RWPE2 (cell line): ENCODE data around the gene LRIT2.

Experiments
- ATAC-seq: fragments of 200-7000 bp; cut with Tn5 transposase; 3 replicates; pipeline ENCODE4 v1.9.1; 2021; ENCODE audit warnings: low read depth
- DNase-seq: peaks from one replicate; pipeline ENCODE4 v3.0.0-alpha.2; 2020; ENCODE audit warnings: low spot score
- H3K27ac ChIP-seq: fragments of 450-650 bp; 2 replicates; pipeline ENCODE4 v1.5.1; 2017; ENCODE audit warnings: mild to moderate bottlenecking; ENCODE audit not compliant: poor library complexity, severe bottlenecking
- H3K27me3 ChIP-seq: fragments of 250-450 bp; sonication (Bioruptor Pico); 2 replicates; pipeline ENCODE4 v1.5.1; 2021; ENCODE audit warnings: mild to moderate bottlenecking, moderate library complexity; ENCODE audit not compliant: insufficient read depth, poor library complexity, severe bottlenecking
- H3K36me3 ChIP-seq: fragments of 250-450 bp; sonication (Bioruptor Pico); 2 replicates; pipeline ENCODE4 v1.5.1; 2020; ENCODE audit warnings: low read depth, mild to moderate bottlenecking, moderate library complexity
- H3K4me1 ChIP-seq: fragments of 250-450 bp; sonication (Bioruptor Pico); 2 replicates; pipeline ENCODE4 v1.5.1; 2021; ENCODE audit warnings: mild to moderate bottlenecking, moderate library complexity; ENCODE audit not compliant: insufficient read depth, poor library complexity, severe bottlenecking
- H3K4me3 ChIP-seq: fragments of 250-450 bp; sonication (Bioruptor Pico); 2 replicates; pipeline ENCODE4 v1.5.1; 2021; ENCODE audit warnings: mild to moderate bottlenecking, moderate library complexity; ENCODE audit not compliant: severe bottlenecking
- H3K9me3 ChIP-seq: fragments of 250-450 bp; sonication (Bioruptor Pico); 2 replicates; pipeline ENCODE4 v1.5.1; 2021; ENCODE audit warnings: mild to moderate bottlenecking, moderate library complexity; ENCODE audit not compliant: severe bottlenecking
- TF ChIP-seq, protein P1 (sequence below): fragments of 450-650 bp; IDR thresholded peaks from one replicate; pipeline ENCODE4 v1.5.1; 2017; ENCODE audit warnings: mild to moderate bottlenecking, moderate library complexity; ENCODE audit not compliant: poor library complexity, severe bottlenecking

Gene LRIT2

DNA sequence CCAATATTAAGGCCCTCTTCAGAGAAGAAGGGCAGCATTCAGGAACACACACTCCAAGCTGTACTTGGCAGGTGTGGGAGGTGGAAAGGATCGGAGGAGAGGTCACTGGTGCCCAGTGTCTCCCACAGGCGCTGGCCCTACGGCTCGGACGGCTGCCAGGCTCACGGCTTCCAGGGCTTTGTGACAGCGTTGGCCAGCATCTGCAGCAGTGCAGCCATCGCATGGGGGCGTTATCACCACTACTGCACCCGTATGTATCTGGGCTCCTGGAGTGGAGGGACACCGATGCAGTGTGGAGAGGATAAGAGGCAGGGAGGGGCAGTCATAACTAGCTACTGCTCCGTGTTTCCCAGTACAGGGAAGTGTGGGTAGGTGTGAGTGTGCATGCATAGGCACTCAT lies 23.4 kb upstream of the LRIT2 start:
- Histone ChIP-seq H3K9me3 (no peaks in the 10 kb centered on the region), H3K27ac (no peak overlapping the region), H3K36me3 (no peaks in the 10 kb centered on the region), H3K27me3 (no peaks in the 10 kb centered on the region), H3K4me1 (no peaks in the 10 kb centered on the region), H3K4me3 (no peak overlapping the region)
- DNase-seq (no peak), ATAC-seq (no peak)
- TF ChIP-seq, protein P1, sequence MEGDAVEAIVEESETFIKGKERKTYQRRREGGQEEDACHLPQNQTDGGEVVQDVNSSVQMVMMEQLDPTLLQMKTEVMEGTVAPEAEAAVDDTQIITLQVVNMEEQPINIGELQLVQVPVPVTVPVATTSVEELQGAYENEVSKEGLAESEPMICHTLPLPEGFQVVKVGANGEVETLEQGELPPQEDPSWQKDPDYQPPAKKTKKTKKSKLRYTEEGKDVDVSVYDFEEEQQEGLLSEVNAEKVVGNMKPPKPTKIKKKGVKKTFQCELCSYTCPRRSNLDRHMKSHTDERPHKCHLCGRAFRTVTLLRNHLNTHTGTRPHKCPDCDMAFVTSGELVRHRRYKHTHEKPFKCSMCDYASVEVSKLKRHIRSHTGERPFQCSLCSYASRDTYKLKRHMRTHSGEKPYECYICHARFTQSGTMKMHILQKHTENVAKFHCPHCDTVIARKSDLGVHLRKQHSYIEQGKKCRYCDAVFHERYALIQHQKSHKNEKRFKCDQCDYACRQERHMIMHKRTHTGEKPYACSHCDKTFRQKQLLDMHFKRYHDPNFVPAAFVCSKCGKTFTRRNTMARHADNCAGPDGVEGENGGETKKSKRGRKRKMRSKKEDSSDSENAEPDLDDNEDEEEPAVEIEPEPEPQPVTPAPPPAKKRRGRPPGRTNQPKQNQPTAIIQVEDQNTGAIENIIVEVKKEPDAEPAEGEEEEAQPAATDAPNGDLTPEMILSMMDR = no peak

DNA sequence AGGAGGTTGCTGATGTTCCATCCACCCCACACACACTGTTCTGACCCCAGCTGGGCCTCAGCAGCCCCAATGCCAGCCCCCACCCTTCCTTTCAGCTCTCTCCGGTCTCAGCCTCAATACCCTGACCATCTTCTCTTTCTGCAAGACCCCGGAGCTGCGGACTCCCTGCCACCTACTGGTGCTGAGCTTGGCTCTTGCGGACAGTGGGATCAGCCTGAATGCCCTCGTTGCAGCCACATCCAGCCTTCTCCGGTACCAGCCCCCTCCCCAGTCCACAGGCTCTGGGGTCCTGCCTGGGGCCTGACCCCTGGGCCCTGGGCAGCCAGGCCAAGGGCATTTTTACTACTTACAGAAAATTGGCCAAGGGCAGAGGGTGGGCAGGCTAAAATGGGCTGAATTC lies 22.2 kb upstream of the LRIT2 start:
- Histone ChIP-seq H3K27ac (no peak overlapping the region), H3K9me3 (no peaks in the 10 kb centered on the region), H3K4me1 (no peaks in the 10 kb centered on the region), H3K36me3 (no peaks in the 10 kb centered on the region), H3K4me3 (no peak overlapping the region), H3K27me3 (no peaks in the 10 kb centered on the region)
- TF ChIP-seq, protein P1 = no peak
- DNase-seq = no peak
- ATAC-seq = no peak

DNA sequence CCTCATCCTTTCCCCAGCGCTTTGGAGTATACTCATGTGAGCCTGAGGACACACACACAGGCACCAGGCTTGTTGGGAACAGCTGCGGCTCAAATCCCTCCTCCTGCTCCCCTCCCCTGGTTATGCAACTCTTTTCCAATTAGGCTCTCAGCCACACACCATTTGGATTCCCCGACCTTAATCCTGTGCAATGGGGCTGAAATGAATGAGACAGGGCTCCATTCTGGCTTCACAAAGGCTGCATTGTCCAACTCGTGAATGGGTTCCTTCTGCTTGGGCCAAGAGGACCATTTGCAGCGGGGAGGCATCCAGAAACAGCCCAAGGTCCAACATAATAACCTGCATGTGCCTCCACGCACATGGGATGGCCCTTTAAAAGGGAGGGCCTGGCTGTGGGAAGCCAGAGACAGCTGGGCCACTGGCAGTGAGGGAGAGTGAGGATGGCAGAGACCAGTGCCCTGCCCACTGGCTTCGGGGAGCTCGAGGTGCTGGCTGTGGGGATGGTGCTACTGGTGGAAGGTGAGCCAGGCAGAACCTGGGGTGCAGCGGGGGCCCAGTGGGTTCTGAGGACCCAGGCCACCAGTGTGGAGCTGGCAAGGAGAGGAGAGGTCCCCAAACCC lies 19.4 kb upstream of the LRIT2 start, which contains the start of gene RGR:
RGR (plus strand) TSS at position 403 of the 620 bp plus-strand sequence; CDS start at position 441, 38 bp downstream.
- DNase-seq (no peak), ATAC-seq (no peak)
- Histone ChIP-seq H3K27me3 (no peaks in the 10 kb centered on the region), H3K4me3 (no peak within 1 kb of the TSS), H3K36me3 (no peaks in the 10 kb centered on the region), H3K9me3 (no peaks in the 10 kb centered on the region), H3K4me1 (no peaks in the 10 kb centered on the region), H3K27ac (no peak within 1 kb of the TSS)
- TF ChIP-seq, protein P1 = no peak

DNA sequence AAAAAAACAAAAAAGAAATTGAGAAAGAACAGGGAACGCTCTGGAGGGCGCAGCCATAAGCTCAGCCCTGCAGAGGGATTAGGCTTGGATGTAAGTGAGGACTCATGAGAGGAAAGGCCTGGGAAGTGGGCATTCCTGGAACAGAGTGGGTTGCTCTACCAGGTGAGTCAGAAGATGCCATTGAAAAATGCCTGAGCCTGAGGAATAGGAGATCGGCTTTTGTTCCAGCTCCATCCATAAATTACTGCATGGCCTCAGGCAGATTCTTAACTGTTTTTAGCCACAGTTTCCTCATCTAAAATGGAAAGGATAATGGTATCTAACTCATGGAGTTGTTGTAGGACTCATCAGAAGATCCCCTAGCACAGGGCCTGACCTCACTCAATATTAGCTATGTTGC lies 18.4 kb upstream of the LRIT2 start:
- H3K9me3 ChIP-seq = no peaks in the 10 kb centered on the region
- no peak overlapping the region for H3K4me3 ChIP-seq
- peak; percentile 52; the same call in 1 of the 3 replicates for ATAC-seq
- no peaks in the 10 kb centered on the region for H3K4me1 ChIP-seq
- TF ChIP-seq, protein P1 = no peak
- H3K27me3 ChIP-seq = no peaks in the 10 kb centered on the region
- no peak overlapping the region for H3K27ac ChIP-seq
- DNase-seq = no peak
- H3K36me3 ChIP-seq = no peaks in the 10 kb centered on the region

DNA sequence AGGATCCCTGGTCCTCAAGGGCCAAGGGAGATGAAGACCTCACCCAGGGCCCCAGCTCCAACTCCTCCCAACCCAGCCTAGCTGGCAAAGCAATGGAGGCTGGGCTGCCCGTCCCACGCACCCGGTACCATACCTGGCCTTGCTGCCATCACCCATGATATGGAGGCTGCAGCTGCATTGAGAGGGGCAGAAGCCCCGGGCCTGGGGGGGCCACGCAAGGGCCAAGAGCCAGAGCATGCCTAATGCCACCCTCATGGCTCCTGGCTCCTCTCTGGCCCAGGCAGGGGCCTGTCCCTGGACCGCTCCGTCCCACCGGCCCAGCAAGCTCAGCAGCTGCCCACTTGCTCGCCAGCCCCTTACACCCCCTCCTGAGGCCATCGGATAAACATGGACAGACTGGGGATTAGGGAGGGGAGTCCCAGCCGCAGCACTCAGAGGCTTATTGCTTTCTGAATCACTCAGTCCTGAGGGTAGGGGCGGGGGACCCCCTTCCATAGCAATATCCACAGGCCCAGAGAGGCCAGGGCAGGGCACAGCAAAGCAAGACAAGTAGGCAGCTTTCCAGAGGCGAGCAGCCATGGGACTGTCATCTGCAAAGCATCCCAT lies 15.9 kb upstream of the LRIT2 start, which contains the start of gene LRIT1:
LRIT1 (minus strand) TSS at position 362 of the 606 bp plus-strand sequence; CDS start at position 255, 107 bp downstream.
- Histone ChIP-seq H3K36me3 (no peaks in the 10 kb centered on the region), H3K27ac (no peak within 1 kb of the TSS), H3K27me3 (no peaks in the 10 kb centered on the region), H3K9me3 (no peaks in the 10 kb centered on the region), H3K4me3 (no peak within 1 kb of the TSS), H3K4me1 (no peaks in the 10 kb centered on the region)
- ATAC-seq (no peak), DNase-seq (no peak)
- TF ChIP-seq, protein P1 = no peak
